ENCODE results near the gene FLNB. TPM values are rescaled to one million over a fixed set of nuclear protein-coding genes. Genes with fewer than 3 reads are reported as not detected.

FLNB gene
- total RNA-seq, 1 donor from 2014 or later: 32.0 TPM

DNA sequence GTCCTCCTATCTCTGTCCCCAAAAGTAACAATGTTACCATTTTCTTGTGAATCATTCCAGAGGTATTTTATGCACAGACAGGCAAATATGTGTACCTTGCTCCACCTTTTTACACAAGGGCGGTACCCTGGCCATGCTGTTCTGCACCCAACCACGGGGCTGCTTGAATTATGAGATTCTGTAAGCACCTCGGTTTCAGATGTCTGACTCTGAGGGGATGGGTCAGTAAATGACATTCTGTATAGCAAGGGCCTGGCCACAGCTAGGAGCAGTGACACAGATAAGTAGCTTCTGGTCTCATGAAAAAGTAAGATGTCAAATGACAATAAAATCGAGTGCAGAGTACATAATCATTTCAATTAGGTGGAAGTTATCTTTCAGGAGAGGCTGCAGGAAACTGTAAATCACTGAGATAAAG, 30.4 kb upstream of the FLNB start:
- H3K4me3 ChIP-seq: no peak overlapping the region
- no peaks in the 10 kb centered on the region for H3K9me3 ChIP-seq (ENCODE audit: low read depth)
- H3K36me3 ChIP-seq: no peaks in the 10 kb centered on the region
- no peaks in the 10 kb centered on the region for H3F3A ChIP-seq (ENCODE audit: low read depth)
- H3K79me2 ChIP-seq (ENCODE audit: low read depth): no peaks in the 10 kb centered on the region
- DNase-seq (ENCODE audit: low spot score): no peak
- no peak overlapping the region for H3K27ac ChIP-seq
- no peaks in the 10 kb centered on the region for H3K4me1 ChIP-seq
- H3K27me3 Mint-ChIP-seq (ENCODE audit: insufficient read depth, low read depth): peaks cover 6% of the 10 kb centered on the region
- H3K4me2 ChIP-seq: no peak overlapping the region
- H3K4me3 Mint-ChIP-seq: no peak overlapping the region
- no peaks in the 10 kb centered on the region for H4K20me1 ChIP-seq (ENCODE audit: low read depth)
- H3K4me1 Mint-ChIP-seq: peaks cover 3% of the 10 kb centered on the region
- TF ChIP-seq EZH2 (IDR thresholded peaks at IDR 0.05): no peak
- TF ChIP-seq CTCF (IDR thresholded peaks at IDR 0.05): no peak
- TF ChIP-seq EZH2phosphoT487 (IDR thresholded peaks at IDR 0.05): no peak
- H3K36me3 Mint-ChIP-seq: no peaks in the 10 kb centered on the region
- no peak overlapping the region for H3K27ac Mint-ChIP-seq
- peaks cover 5% of the 10 kb centered on the region for H3K27me3 ChIP-seq
- no peak overlapping the region for H2AFZ ChIP-seq (replicated peaks)
- no peak overlapping the region for H3K9ac ChIP-seq
- no peaks in the 10 kb centered on the region for H3K9me3 Mint-ChIP-seq

DNA sequence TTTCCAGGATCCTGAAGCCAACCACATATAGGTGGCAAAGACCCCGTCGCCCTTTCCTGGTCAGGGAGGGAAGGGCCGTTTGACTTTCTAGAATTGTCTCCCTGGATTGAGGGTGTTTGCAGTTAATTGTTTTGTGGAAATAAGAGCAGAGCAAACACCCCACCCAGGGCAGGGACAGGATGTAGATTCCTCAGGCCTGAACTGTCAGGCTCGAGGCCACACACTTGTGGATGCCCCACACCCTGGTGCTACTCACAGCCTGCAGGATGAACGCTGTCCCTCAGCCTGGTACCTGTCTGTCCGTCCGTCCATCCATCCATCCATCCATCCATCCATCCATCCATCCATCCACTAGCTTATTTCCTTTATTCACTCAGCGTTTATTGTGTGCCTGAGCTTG, 29.9 kb upstream of the FLNB start:
- H3K9me3 Mint-ChIP-seq: no peaks in the 10 kb centered on the region
- H3K4me1 Mint-ChIP-seq: no peaks in the 10 kb centered on the region
- H2AFZ ChIP-seq (replicated peaks): no peak overlapping the region
- H3K9me3 ChIP-seq (ENCODE audit: low read depth): no peaks in the 10 kb centered on the region
- no peak overlapping the region for H3K9ac ChIP-seq
- H3K79me2 ChIP-seq (ENCODE audit: low read depth): no peaks in the 10 kb centered on the region
- no peaks in the 10 kb centered on the region for H3K36me3 Mint-ChIP-seq
- no peak overlapping the region for H3K4me3 ChIP-seq
- no peak overlapping the region for H3K4me3 Mint-ChIP-seq
- no peaks in the 10 kb centered on the region for H4K20me1 ChIP-seq (ENCODE audit: low read depth)
- no peak overlapping the region for H3K27ac Mint-ChIP-seq
- peaks cover 7% of the 10 kb centered on the region for H3K27me3 ChIP-seq
- H3K4me1 ChIP-seq: no peaks in the 10 kb centered on the region
- H3F3A ChIP-seq (ENCODE audit: low read depth): no peaks in the 10 kb centered on the region
- H3K27me3 Mint-ChIP-seq (ENCODE audit: insufficient read depth, low read depth): peaks cover 4% of the 10 kb centered on the region
- no peak overlapping the region for H3K4me2 ChIP-seq
- DNase-seq (ENCODE audit: low spot score): no peak
- H3K27ac ChIP-seq: no peak overlapping the region
- H3K36me3 ChIP-seq: no peaks in the 10 kb centered on the region
- TF ChIP-seq CTCF (IDR thresholded peaks at IDR 0.05) (no peak), EZH2phosphoT487 (IDR thresholded peaks at IDR 0.05) (no peak), EZH2 (IDR thresholded peaks at IDR 0.05) (no peak)

- Histone ChIP-seq H2AFZ (replicated peaks) (no peak overlapping the region), H3K27me3 (peaks cover 7% of the 10 kb centered on the region), H3K79me2 (ENCODE audit: low read depth) (no peaks in the 10 kb centered on the region), H3K4me1 (peaks cover 8% of the 10 kb centered on the region), H4K20me1 (ENCODE audit: low read depth) (no peaks in the 10 kb centered on the region), H3K4me3 (no peak overlapping the region), H3K27ac (no peak overlapping the region), H3K9ac (no peak overlapping the region), H3F3A (ENCODE audit: low read depth) (no peaks in the 10 kb centered on the region), H3K4me2 (no peak overlapping the region), H3K36me3 (no peaks in the 10 kb centered on the region), H3K9me3 (ENCODE audit: low read depth) (no peaks in the 10 kb centered on the region)
- peaks cover 4% of the 10 kb centered on the region for H3K27me3 Mint-ChIP-seq (ENCODE audit: insufficient read depth, low read depth)
- peaks cover 7% of the 10 kb centered on the region for H3K4me1 Mint-ChIP-seq
- H3K36me3 Mint-ChIP-seq: no peaks in the 10 kb centered on the region
- H3K9me3 Mint-ChIP-seq: no peaks in the 10 kb centered on the region
- H3K4me3 Mint-ChIP-seq: no peak overlapping the region
- H3K27ac Mint-ChIP-seq: no peak overlapping the region
- DNase-seq (ENCODE audit: low spot score): no peak
- no peak for TF ChIP-seq CTCF (IDR thresholded peaks at IDR 0.05)
- TF ChIP-seq EZH2phosphoT487 (IDR thresholded peaks at IDR 0.05): no peak
- no peak for TF ChIP-seq EZH2 (IDR thresholded peaks at IDR 0.05)
Observed at GRCh38 chr3:57980416-57980815, 27.8 kb upstream of the FLNB start.
